Subcutaneous abdominal adipose tissue (tissue), 5 donors: Measurements from ENCODE around the gene TFDP1.

Experiments used
- H3K27ac ChIP-seq: one replicate; pipeline ENCODE4 v1.7.0; 2013; ENCODE audit warnings: low read depth, mild to moderate bottlenecking, inconsistent platforms, low read length, moderate library complexity
- H3K27me3 ChIP-seq, 5 donors: one replicate each; pipeline ENCODE4 v1.7.0; 2013; ENCODE audit warnings: low read length in 5 of 5, inconsistent platforms in 1 of 5; ENCODE audit not compliant: control insufficient read depth in 5 of 5, insufficient read depth in 4 of 5
- H3K36me3 ChIP-seq, 5 donors: one replicate each; pipeline ENCODE4 v1.7.0; 2013; ENCODE audit warnings: low read length in 5 of 5; ENCODE audit not compliant: control insufficient read depth in 5 of 5, insufficient read depth in 5 of 5
- H3K4me1 ChIP-seq, 5 donors: one replicate each; pipeline ENCODE4 v1.7.0; 2013; ENCODE audit warnings: low read length in 5 of 5, mild to moderate bottlenecking in 3 of 5, moderate library complexity in 1 of 5; ENCODE audit not compliant: control insufficient read depth in 5 of 5, insufficient read depth in 5 of 5
- H3K4me3 ChIP-seq, 5 donors: one replicate each; pipeline ENCODE4 v1.7.0; 2013; ENCODE audit warnings: low read length in 5 of 5, low read depth in 1 of 5
- H3K9ac ChIP-seq, 5 donors: one replicate each; pipeline ENCODE4 v1.7.0; 2013; ENCODE audit warnings: low read length in 5 of 5, mild to moderate bottlenecking in 4 of 5, moderate library complexity in 3 of 5
- H3K9me3 ChIP-seq, 5 donors: one replicate each; pipeline ENCODE4 v1.7.0; 2013; ENCODE audit warnings: low read length in 5 of 5; ENCODE audit not compliant: control insufficient read depth in 5 of 5
- donor health status: healthy.
- donor health status: healthy.
- donor health status: healthy.
- donor health status: healthy.
- donor health status: healthy.

TFDP1 gene

GRCh38 chr13:113584205-113584869 is at the start of gene TFDP1:
Gene TFDP1 (plus strand): TSS chr13:113584753. CDS start chr13:113585838, 1,085 bp downstream.
- Histone ChIP-seq H3K9me3 (no peaks in the 10 kb centered on the region), H3K9ac (peak within 1 kb of the TSS in 3 of 5 donors; percentile 18 to 56 (median 30)), H3K36me3 (peaks cover 0 to 23% (median 12%) of the 10 kb centered on the region in 5 donors), H3K27ac (no peak within 1 kb of the TSS), H3K4me1 (peaks cover 0 to 16% (median 10%) of the 10 kb centered on the region in 5 donors), H3K27me3 (no peaks in the 10 kb centered on the region), H3K4me3 (peak within 1 kb of the TSS; percentile 39 to 81 (median 71))

- peaks cover 0 to 68% (median 46%) of the 10 kb centered on the region in 5 donors for H3K36me3 ChIP-seq
- no peaks in the 10 kb centered on the region for H3K9me3 ChIP-seq
- peaks cover 0 to 5% (median 0%) of the 10 kb centered on the region in 5 donors for H3K4me1 ChIP-seq
- no peaks in the 10 kb centered on the region for H3K27me3 ChIP-seq
- no peak overlapping the region for H3K27ac ChIP-seq
- H3K4me3 ChIP-seq: no peak overlapping the region
- H3K9ac ChIP-seq: no peak overlapping the region
Measured at GRCh38 chr13:113535381-113535781, 49.2 kb upstream of the TFDP1 start.

GRCh38 chr13:113536461-113537110 is 48.0 kb upstream of the TFDP1 start:
- peaks cover 0 to 6% (median 0%) of the 10 kb centered on the region in 5 donors for H3K9me3 ChIP-seq
- H3K27me3 ChIP-seq: no peaks in the 10 kb centered on the region
- H3K27ac ChIP-seq: no peak overlapping the region
- peaks cover 0 to 5% (median 0%) of the 10 kb centered on the region in 5 donors for H3K4me1 ChIP-seq
- peaks cover 0 to 71% (median 46%) of the 10 kb centered on the region in 5 donors for H3K36me3 ChIP-seq
- no peak overlapping the region for H3K9ac ChIP-seq
- no peak overlapping the region for H3K4me3 ChIP-seq

- no peak overlapping the region for H3K9ac ChIP-seq
- H3K36me3 ChIP-seq: peaks cover 0 to 65% (median 41%) of the 10 kb centered on the region in 5 donors
- H3K27ac ChIP-seq: no peak overlapping the region
- peaks cover 0 to 4% (median 0%) of the 10 kb centered on the region in 5 donors for H3K4me1 ChIP-seq
- no peak overlapping the region for H3K4me3 ChIP-seq
- H3K9me3 ChIP-seq: peaks cover 0 to 6% (median 0%) of the 10 kb centered on the region in 5 donors
- no peaks in the 10 kb centered on the region for H3K27me3 ChIP-seq
Measured at GRCh38 chr13:113537205-113537604, 47.3 kb upstream of the TFDP1 start.

GRCh38 chr13:113537909-113538688 is 46.5 kb upstream of the TFDP1 start:
- Histone ChIP-seq H3K27me3 (no peaks in the 10 kb centered on the region), H3K4me3 (no peak overlapping the region), H3K27ac (no peak overlapping the region), H3K9me3 (peaks cover 0 to 6% (median 0%) of the 10 kb centered on the region in 5 donors), H3K4me1 (no peaks in the 10 kb centered on the region), H3K36me3 (peaks cover 0 to 64% (median 40%) of the 10 kb centered on the region in 5 donors), H3K9ac (no peak overlapping the region)

GRCh38 chr13:113538689-113539058 is 45.9 kb upstream of the TFDP1 start:
- Histone ChIP-seq H3K9me3 (peaks cover 0 to 6% (median 0%) of the 10 kb centered on the region in 5 donors), H3K36me3 (peaks cover 0 to 64% (median 36%) of the 10 kb centered on the region in 5 donors), H3K4me1 (no peaks in the 10 kb centered on the region), H3K4me3 (no peak overlapping the region), H3K27me3 (no peaks in the 10 kb centered on the region), H3K27ac (no peak overlapping the region), H3K9ac (no peak overlapping the region)

- Histone ChIP-seq H3K4me3 (no peak overlapping the region), H3K9ac (no peak overlapping the region), H3K27me3 (no peaks in the 10 kb centered on the region), H3K9me3 (peaks cover 0 to 6% (median 0%) of the 10 kb centered on the region in 5 donors), H3K4me1 (no peaks in the 10 kb centered on the region), H3K27ac (no peak overlapping the region), H3K36me3 (peaks cover 0 to 65% (median 38%) of the 10 kb centered on the region in 5 donors)
Measured at GRCh38 chr13:113539176-113539575, 45.4 kb upstream of the TFDP1 start.

- Histone ChIP-seq H3K9ac (no peak overlapping the region), H3K9me3 (peaks cover 0 to 6% (median 0%) of the 10 kb centered on the region in 5 donors), H3K4me1 (peaks cover 0 to 2% (median 0%) of the 10 kb centered on the region in 5 donors), H3K36me3 (peaks cover 0 to 67% (median 42%) of the 10 kb centered on the region in 5 donors), H3K4me3 (no peak overlapping the region), H3K27ac (no peak overlapping the region), H3K27me3 (no peaks in the 10 kb centered on the region)
Measured at GRCh38 chr13:113539822-113540221, 44.7 kb upstream of the TFDP1 start.

- Histone ChIP-seq H3K9me3 (peaks cover 0 to 6% (median 0%) of the 10 kb centered on the region in 5 donors), H3K27ac (no peak overlapping the region), H3K27me3 (no peaks in the 10 kb centered on the region), H3K4me1 (peaks cover 0 to 9% (median 2%) of the 10 kb centered on the region in 5 donors), H3K36me3 (peaks cover 0 to 66% (median 37%) of the 10 kb centered on the region in 5 donors), H3K9ac (no peak overlapping the region), H3K4me3 (no peak overlapping the region)
Measured at GRCh38 chr13:113540523-113540922, 44.0 kb upstream of the TFDP1 start.
